HepG2 (cell line): ENCODE data around the gene CEP20. TPM values are rescaled to one million over a fixed set of nuclear protein-coding genes. Genes with fewer than 3 reads are reported as not detected.

Source experiments
- AHR ChIP-seq: IDR thresholded peaks from 2 replicates; pipeline ENCODE4 v1.6.1; 2018; ENCODE audit warnings: missing genetic modification reagents, missing compliant biosample characterization
- ATF1 ChIP-seq: IDR thresholded peaks from 2 replicates; pipeline ENCODE4 v1.6.1; 2016; ENCODE audit warnings: mild to moderate bottlenecking, control low read depth
- BATF2 ChIP-seq: sonication (generic); formaldehyde crosslinking; IDR thresholded peaks from 2 replicates; pipeline ENCODE4 v1.8.0; 2022; ENCODE audit warnings: mild to moderate bottlenecking, missing genetic modification reagents, moderate library complexity
- HDAC1 ChIP-seq: sonication (generic); formaldehyde crosslinking; IDR thresholded peaks from 2 replicates; pipeline ENCODE4 v1.5.1; 2020; ENCODE audit warnings: mild to moderate bottlenecking, missing genetic modification reagents
- JARID2 ChIP-seq: sonication (generic); formaldehyde crosslinking; IDR thresholded peaks from 2 replicates; pipeline ENCODE4 v1.8.1; 2023; ENCODE audit warnings: missing genetic modification reagents, inconsistent platforms; ENCODE audit not compliant: insufficient replicate concordance
- KDM2A ChIP-seq: sonication (generic); formaldehyde crosslinking; IDR thresholded peaks from 2 replicates; pipeline ENCODE4 v1.4.0; 2020; ENCODE audit warnings: low read depth, missing genetic modification reagents, borderline replicate concordance
- KDM4B ChIP-seq: sonication (generic); formaldehyde crosslinking; IDR thresholded peaks from 2 replicates; pipeline ENCODE4 v1.4.0; 2020; ENCODE audit warnings: missing genetic modification reagents
- MIXL1 ChIP-seq: IDR thresholded peaks from 2 replicates; pipeline ENCODE4 v1.6.1; 2016
- POLR2AphosphoS5 ChIP-seq: IDR thresholded peaks from 2 replicates; pipeline ENCODE4 v1.6.1; 2012; ENCODE audit warnings: low read depth, low read length
- RAD51 ChIP-seq: fragments of 450-650 bp; IDR thresholded peaks from 2 replicates; pipeline ENCODE4 v1.6.1; 2016; ENCODE audit warnings: borderline replicate concordance
- SMAD9 ChIP-seq: sonication (generic); formaldehyde crosslinking; IDR thresholded peaks from 2 replicates; pipeline ENCODE4 v1.5.1; 2020; ENCODE audit warnings: mild to moderate bottlenecking, missing genetic modification reagents
- THAP7 ChIP-seq: sonication (generic); formaldehyde crosslinking; IDR thresholded peaks from 2 replicates; pipeline ENCODE4 v1.8.1; 2023; ENCODE audit warnings: mild to moderate bottlenecking, missing genetic modification reagents
- ZFP37 ChIP-seq: sonication (generic); formaldehyde crosslinking; IDR thresholded peaks from 2 replicates; pipeline ENCODE4 v1.4.0; 2020; ENCODE audit warnings: missing genetic modification reagents, borderline replicate concordance
- ZNF20 ChIP-seq: sonication (generic); formaldehyde crosslinking; IDR thresholded peaks from 2 replicates; pipeline ENCODE4 v1.4.0; 2020; ENCODE audit warnings: mild to moderate bottlenecking, moderate library complexity, missing genetic modification reagents
- ZNF280D ChIP-seq: sonication (generic); formaldehyde crosslinking; IDR thresholded peaks from 2 replicates; pipeline ENCODE4 v1.5.1; 2020; ENCODE audit warnings: mild to moderate bottlenecking, missing genetic modification reagents
- ZNF414 ChIP-seq: sonication (generic); formaldehyde crosslinking; IDR thresholded peaks from 2 replicates; pipeline ENCODE4 v1.5.0; 2020; ENCODE audit warnings: missing genetic modification reagents
- ZNF552 ChIP-seq: sonication (generic); formaldehyde crosslinking; IDR thresholded peaks from 2 replicates; pipeline ENCODE4 v1.9.0; 2022; ENCODE audit warnings: missing genetic modification reagents, mild to moderate bottlenecking, borderline replicate concordance
- ZNF619 ChIP-seq: sonication (generic); formaldehyde crosslinking; IDR thresholded peaks from 2 replicates; pipeline ENCODE4 v1.4.0; 2020; ENCODE audit warnings: mild to moderate bottlenecking, missing genetic modification reagents
- polyA plus RNA-seq, 8 experiments: library from polyadenylated mRNA; depleted of rRNA in 3 of 8; stranded (reverse) in 7 of 8; unstranded in 1 of 8; fragments of >200 nt; fragmentation: Illumina TruSeq in 4 of 8; extraction: Trizol in 4 of 8; gene quantifications; 2 replicates each; pipeline versions ENCODE4 v1.2.1 to v1.2.3, GENCODE V29; 2011 to 2016; ENCODE audit warnings: low read depth in 4 of 8, missing spikeins in 1 of 8, mixed read lengths in 1 of 8; ENCODE audit not compliant: insufficient read depth in 1 of 8
- total RNA-seq, 5 experiments: library from RNA; depleted of rRNA; stranded (reverse); fragments of >200 nt; fragmentation: Illumina TruSeq; extraction: Trizol; gene quantifications; 2 replicates each; pipeline ENCODE4 v1.2.3, GENCODE V29; 2016; ENCODE audit warnings: low read depth in 1 of 5
- TF ChIP-seq, protein P1 (sequence below): IDR thresholded peaks from 2 replicates; pipeline ENCODE4 v1.4.0; 2020; ENCODE audit warnings: mild to moderate bottlenecking, missing genetic modification reagents

CEP20 gene
- total and polyA plus RNA-seq, 2 of the 13 experiments (the other 11 are each of a cell fraction or from before 2014, with no cell fraction given) = 53.0 to 54.1 TPM

- TF ChIP-seq, protein P1, sequence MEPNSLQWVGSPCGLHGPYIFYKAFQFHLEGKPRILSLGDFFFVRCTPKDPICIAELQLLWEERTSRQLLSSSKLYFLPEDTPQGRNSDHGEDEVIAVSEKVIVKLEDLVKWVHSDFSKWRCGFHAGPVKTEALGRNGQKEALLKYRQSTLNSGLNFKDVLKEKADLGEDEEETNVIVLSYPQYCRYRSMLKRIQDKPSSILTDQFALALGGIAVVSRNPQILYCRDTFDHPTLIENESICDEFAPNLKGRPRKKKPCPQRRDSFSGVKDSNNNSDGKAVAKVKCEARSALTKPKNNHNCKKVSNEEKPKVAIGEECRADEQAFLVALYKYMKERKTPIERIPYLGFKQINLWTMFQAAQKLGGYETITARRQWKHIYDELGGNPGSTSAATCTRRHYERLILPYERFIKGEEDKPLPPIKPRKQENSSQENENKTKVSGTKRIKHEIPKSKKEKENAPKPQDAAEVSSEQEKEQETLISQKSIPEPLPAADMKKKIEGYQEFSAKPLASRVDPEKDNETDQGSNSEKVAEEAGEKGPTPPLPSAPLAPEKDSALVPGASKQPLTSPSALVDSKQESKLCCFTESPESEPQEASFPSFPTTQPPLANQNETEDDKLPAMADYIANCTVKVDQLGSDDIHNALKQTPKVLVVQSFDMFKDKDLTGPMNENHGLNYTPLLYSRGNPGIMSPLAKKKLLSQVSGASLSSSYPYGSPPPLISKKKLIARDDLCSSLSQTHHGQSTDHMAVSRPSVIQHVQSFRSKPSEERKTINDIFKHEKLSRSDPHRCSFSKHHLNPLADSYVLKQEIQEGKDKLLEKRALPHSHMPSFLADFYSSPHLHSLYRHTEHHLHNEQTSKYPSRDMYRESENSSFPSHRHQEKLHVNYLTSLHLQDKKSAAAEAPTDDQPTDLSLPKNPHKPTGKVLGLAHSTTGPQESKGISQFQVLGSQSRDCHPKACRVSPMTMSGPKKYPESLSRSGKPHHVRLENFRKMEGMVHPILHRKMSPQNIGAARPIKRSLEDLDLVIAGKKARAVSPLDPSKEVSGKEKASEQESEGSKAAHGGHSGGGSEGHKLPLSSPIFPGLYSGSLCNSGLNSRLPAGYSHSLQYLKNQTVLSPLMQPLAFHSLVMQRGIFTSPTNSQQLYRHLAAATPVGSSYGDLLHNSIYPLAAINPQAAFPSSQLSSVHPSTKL (CRISPR knock-in tag) = peak; percentile 74
- TF ChIP-seq AHR (CRISPR knock-in tag) (no peak), JARID2 (no peak), KDM4B (CRISPR knock-in tag) (0 out of 2 replicates have a peak, but pooled peaks have one; percentile 39), ZFP37 (CRISPR knock-in tag) (no peak), SMAD9 (no peak), ZNF20 (no peak), HDAC1 (CRISPR knock-in tag) (peak; percentile 51), POLR2AphosphoS5 (no peak), ZNF414 (CRISPR knock-in tag) (no peak), ZNF280D (peak; percentile 90), ATF1 (CRISPR knock-in tag) (no peak), BATF2 (CRISPR knock-in tag) (no peak), THAP7 (CRISPR knock-in tag) (no peak), MIXL1 (CRISPR knock-in tag) (peak; percentile 54), ZNF552 (CRISPR knock-in tag) (0 out of 2 replicates have a peak, but pooled peaks have one; percentile 20), ZNF619 (no peak), KDM2A (CRISPR knock-in tag) (no peak), RAD51 (no peak)
Observed at GRCh38 chr16:15928261-15929104, 40.1 kb upstream of the CEP20 start (continued).
